Testis (tissue), 3 donors: ENCODE data around the gene UBL4A. TPM values are rescaled to one million over a fixed set of nuclear protein-coding genes. Genes with fewer than 3 reads are reported as not detected.

Experiments used
- DNase-seq: peaks from one replicate; pipeline ENCODE4 v3.0.0-alpha.2; 2019
- H3K27ac ChIP-seq, 2 donors: fragments of 200-600 bp; sonication (generic); one replicate each; pipeline ENCODE4 v1.5.1; 2019
- H3K27me3 ChIP-seq: fragments of 200-600 bp; sonication (generic); one replicate; pipeline ENCODE4 v1.5.1; 2019
- H3K36me3 ChIP-seq: fragments of 200-600 bp; sonication (generic); one replicate; pipeline ENCODE4 v1.5.1; 2017; ENCODE audit warnings: low read depth; ENCODE audit errors: missing control alignments
- H3K4me1 ChIP-seq: fragments of 200-600 bp; sonication (generic); one replicate; pipeline ENCODE4 v1.5.1; 2019
- H3K4me3 ChIP-seq, 2 donors: fragments of 200-600 bp; sonication (generic); one replicate each; pipeline ENCODE4 v1.5.1; 2017 to 2019
- H3K9me3 ChIP-seq: fragments of 200-600 bp; sonication (generic); one replicate; pipeline ENCODE4 v1.5.1; 2017
- CTCF ChIP-seq, 3 experiments: fragments of 450-650 bp in 2 of 3; fragments of 200-600 bp in 1 of 3; sonication (generic) in 1 of 3; IDR thresholded peaks; one replicate each; pipeline ENCODE4 v1.5.1; 2016 to 2019; ENCODE audit warnings: antibody characterized with exemption in 3 of 3, mild to moderate bottlenecking in 2 of 3, moderate library complexity in 1 of 3
- POLR2A ChIP-seq: fragments of 450-650 bp; IDR thresholded peaks from one replicate; pipeline ENCODE4 v1.6.1; 2017; ENCODE audit warnings: antibody characterized with exemption, mild to moderate bottlenecking, moderate library complexity
- WGBS, 2 donors: methylation state at CpG; one replicate each; pipeline ENCODE4 v1.1.5; 2018; 5-methylcytosine and 5-hydroxymethylcytosine counted together
- intact Hi-C: fragments of 100-400 bp; cut with DNase I; formaldehyde crosslinking; loops from one replicate; pipeline ENCODE4 v1.15.1; 2023; ENCODE audit warnings: low total_unique reads
- polyA plus RNA-seq: library from polyadenylated mRNA; stranded (reverse); fragments of 350-450 nt; fragmentation: Illumina TruSeq; extraction: RNeasy Lipid Tissue Mini Kit (QIAGEN cat#74804); gene quantifications from one replicate; pipeline ENCODE4 v1.2.3, GENCODE V29; 2014; ENCODE audit warnings: low read depth, low replicate concordance; ENCODE audit not compliant: insufficient read depth
- total RNA-seq, 2 donors: library from RNA; depleted of rRNA; stranded (reverse); fragments of >200 nt; gene quantifications; one replicate each; pipeline ENCODE4 v1.2.3, GENCODE V29; 2016

UBL4A gene
- total and polyA plus RNA-seq, 3 donors from 2014 or later: 13.3 to 18.9 (median 16.8) TPM

GRCh38 chrX:154458116-154458953 is 28.1 kb downstream of the UBL4A start, which contains the start of gene PLXNA3:
TSS of gene PLXNA3 (plus strand) at chrX:154458281. CDS start at chrX:154460184, 1,903 bp downstream.
- Histone ChIP-seq H3K9me3 (no peaks in the 10 kb centered on the region), H3K4me1 (no peaks in the 10 kb centered on the region), H3K4me3 (peak within 1 kb of the TSS; percentile 55 to 66), H3K27ac (peak within 1 kb of the TSS in 1 of 2 donors; percentile 56), H3K36me3 (no peaks in the 10 kb centered on the region), H3K27me3 (no peaks in the 10 kb centered on the region)
- DNase-seq: peak; percentile 29
- TF ChIP-seq POLR2A (no peak), CTCF (IDR thresholded peaks at IDR 0.05) (no peak)
- intact Hi-C loops: no loop called here
- WGBS, 2 donors: 1% methylated on average over 20 of the region's 88 CpGs; no CpG with 5 or more reads in 1 of the 2 donors

GRCh38 chrX:154457491-154458115 is 28.8 kb downstream of the UBL4A start:
- Histone ChIP-seq H3K36me3 (no peaks in the 10 kb centered on the region), H3K27me3 (no peaks in the 10 kb centered on the region), H3K4me3 (peak overlapping the region; percentile 44 to 55), H3K4me1 (no peaks in the 10 kb centered on the region), H3K27ac (peak overlapping the region in 1 of 2 donors; percentile 56), H3K9me3 (no peaks in the 10 kb centered on the region)
- no peak for TF ChIP-seq CTCF (IDR thresholded peaks at IDR 0.05)
- no peak for TF ChIP-seq POLR2A
- DNase-seq: peak; percentile 30
- 8 to 9% methylated on average over 12 to 33 of the region's 65 CpGs for WGBS, 2 donors
- intact Hi-C loops: no loop called here

- no peaks in the 10 kb centered on the region for H3K9me3 ChIP-seq
- no peak for DNase-seq
- intact Hi-C loops: no loop called here
- H3K4me3 ChIP-seq: no peak overlapping the region
- TF ChIP-seq CTCF (IDR thresholded peaks at IDR 0.05) (no peak), POLR2A (no peak)
- H3K27me3 ChIP-seq: no peaks in the 10 kb centered on the region
- no peaks in the 10 kb centered on the region for H3K36me3 ChIP-seq
- no peaks in the 10 kb centered on the region for H3K4me1 ChIP-seq
- H3K27ac ChIP-seq: no peak overlapping the region
- 91 to 95% methylated on average over 7 to 9 of the region's 9 CpGs for WGBS, 2 donors
Measured at GRCh38 chrX:154452823-154453222, 33.6 kb downstream of the UBL4A start.

GRCh38 chrX:154450312-154450711 is 36.1 kb downstream of the UBL4A start:
- no peaks in the 10 kb centered on the region for H3K27me3 ChIP-seq
- WGBS, 2 donors: 86 to 94% methylated on average over 4 to 17 of the region's 17 CpGs
- no peak overlapping the region for H3K4me3 ChIP-seq
- intact Hi-C loops: no loop called here
- TF ChIP-seq POLR2A (no peak), CTCF (IDR thresholded peaks at IDR 0.05) (no peak)
- no peak for DNase-seq
- H3K9me3 ChIP-seq: no peaks in the 10 kb centered on the region
- H3K36me3 ChIP-seq: no peaks in the 10 kb centered on the region
- H3K27ac ChIP-seq: no peak overlapping the region
- no peaks in the 10 kb centered on the region for H3K4me1 ChIP-seq
